Dedifferentiated amniotic fluid mesenchymal stem cell (primary cell): ENCODE data around the gene EBF3.

Experiments
- DNase-seq: peaks from one replicate; pipeline ENCODE4 v3.0.0-alpha.2; 2016; ENCODE audit errors: extremely low spot score

Gene EBF3

GRCh38 chr10:129799942-129800341, 164.1 kb downstream of the EBF3 start:
- DNase-seq, result no peak

GRCh38 chr10:129796710-129797420, 167.2 kb downstream of the EBF3 start:
- DNase-seq, result no peak

- no peak for DNase-seq
Observed at GRCh38 chr10:129793996-129794395, 170.1 kb downstream of the EBF3 start.

GRCh38 chr10:129793479-129793878, 170.6 kb downstream of the EBF3 start:
- no peak for DNase-seq

- no peak for DNase-seq
Observed at GRCh38 chr10:129792864-129793263, 171.2 kb downstream of the EBF3 start.

GRCh38 chr10:129792141-129792540, 171.9 kb downstream of the EBF3 start:
- DNase-seq, result no peak

- no peak for DNase-seq
Observed at GRCh38 chr10:129790715-129791446, 173.2 kb downstream of the EBF3 start.

GRCh38 chr10:129788215-129788614, 175.9 kb downstream of the EBF3 start:
- no peak for DNase-seq

GRCh38 chr10:129787557-129787956, 176.5 kb downstream of the EBF3 start:
- DNase-seq, result no peak

GRCh38 chr10:129786216-129786615, 177.9 kb downstream of the EBF3 start:
- DNase-seq, result no peak

- DNase-seq, result no peak
Observed at GRCh38 chr10:129785536-129785981, 178.5 kb downstream of the EBF3 start.
